ENCODE results near the gene SMIM27.

The SMIM27 gene

DNA sequence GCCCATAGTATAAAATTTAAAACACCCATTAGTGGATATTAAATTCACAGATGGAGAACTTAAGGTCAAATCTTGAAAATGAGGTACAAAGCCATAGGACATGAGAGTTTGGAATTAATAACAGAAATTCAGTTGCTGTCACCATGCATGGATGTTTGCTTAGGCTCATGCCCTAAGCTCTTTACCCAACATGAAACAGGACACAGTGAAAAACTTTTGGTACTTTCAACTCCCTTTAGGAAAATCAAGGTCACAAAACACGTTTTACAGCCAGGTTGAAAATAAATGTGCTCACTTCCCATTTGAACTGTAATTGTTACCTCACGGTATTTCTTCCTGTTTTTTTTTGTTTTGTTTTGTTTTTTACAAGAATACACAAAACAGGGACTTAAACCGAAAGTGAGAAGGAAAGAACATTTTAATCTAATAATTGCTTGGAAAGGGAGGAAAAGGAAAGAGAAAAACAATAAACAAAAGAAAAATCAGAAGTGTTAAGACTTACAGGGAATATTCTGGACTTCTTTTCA lies 6.3 kb downstream of the SMIM27 start:
- no peaks in the 10 kb centered on the region for H3K4me1 Mint-ChIP-seq
- H3K9me3 Mint-ChIP-seq = no peaks in the 10 kb centered on the region
- H3K4me3 Mint-ChIP-seq = no peak overlapping the region
- no peaks in the 10 kb centered on the region for H3K27me3 Mint-ChIP-seq (ENCODE audit: low read depth)
- H3K27ac Mint-ChIP-seq = no peak overlapping the region
- peaks cover 13% of the 10 kb centered on the region for H3K36me3 Mint-ChIP-seq (ENCODE audit: low read depth)
- TF ChIP-seq, protein P1, sequence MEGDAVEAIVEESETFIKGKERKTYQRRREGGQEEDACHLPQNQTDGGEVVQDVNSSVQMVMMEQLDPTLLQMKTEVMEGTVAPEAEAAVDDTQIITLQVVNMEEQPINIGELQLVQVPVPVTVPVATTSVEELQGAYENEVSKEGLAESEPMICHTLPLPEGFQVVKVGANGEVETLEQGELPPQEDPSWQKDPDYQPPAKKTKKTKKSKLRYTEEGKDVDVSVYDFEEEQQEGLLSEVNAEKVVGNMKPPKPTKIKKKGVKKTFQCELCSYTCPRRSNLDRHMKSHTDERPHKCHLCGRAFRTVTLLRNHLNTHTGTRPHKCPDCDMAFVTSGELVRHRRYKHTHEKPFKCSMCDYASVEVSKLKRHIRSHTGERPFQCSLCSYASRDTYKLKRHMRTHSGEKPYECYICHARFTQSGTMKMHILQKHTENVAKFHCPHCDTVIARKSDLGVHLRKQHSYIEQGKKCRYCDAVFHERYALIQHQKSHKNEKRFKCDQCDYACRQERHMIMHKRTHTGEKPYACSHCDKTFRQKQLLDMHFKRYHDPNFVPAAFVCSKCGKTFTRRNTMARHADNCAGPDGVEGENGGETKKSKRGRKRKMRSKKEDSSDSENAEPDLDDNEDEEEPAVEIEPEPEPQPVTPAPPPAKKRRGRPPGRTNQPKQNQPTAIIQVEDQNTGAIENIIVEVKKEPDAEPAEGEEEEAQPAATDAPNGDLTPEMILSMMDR (IDR thresholded peaks at IDR 0.05; ENCODE audit: unreplicated experiment in 3 of 3) = no peak

DNA sequence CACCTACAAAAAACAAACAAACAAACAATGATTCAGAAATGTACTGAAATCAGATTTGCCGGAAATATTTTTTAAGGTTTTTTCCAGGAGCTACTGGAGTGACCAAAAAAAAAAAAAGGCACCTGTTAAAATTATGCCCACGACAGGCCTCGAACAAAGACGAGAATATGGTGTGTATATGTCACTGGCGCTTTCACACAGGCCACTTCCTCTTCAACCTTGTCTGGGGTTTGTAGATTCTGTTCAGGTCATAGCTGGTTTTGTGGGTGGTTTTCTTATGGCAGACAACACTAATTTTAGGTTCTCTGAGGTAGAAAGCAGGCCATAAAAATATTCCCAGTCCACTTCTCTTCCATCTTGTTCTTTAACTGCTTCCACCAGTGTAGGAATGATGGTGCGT lies 13.8 kb downstream of the SMIM27 start:
- TF ChIP-seq, protein P1 (IDR thresholded peaks at IDR 0.05; ENCODE audit: unreplicated experiment in 3 of 3) = no peak
- Mint-ChIP-seq H3K4me1 (no peaks in the 10 kb centered on the region), H3K9me3 (no peaks in the 10 kb centered on the region), H3K27me3 (ENCODE audit: low read depth) (no peaks in the 10 kb centered on the region), H3K4me3 (no peak overlapping the region), H3K27ac (no peak overlapping the region), H3K36me3 (ENCODE audit: low read depth) (peaks cover 29% of the 10 kb centered on the region)

DNA sequence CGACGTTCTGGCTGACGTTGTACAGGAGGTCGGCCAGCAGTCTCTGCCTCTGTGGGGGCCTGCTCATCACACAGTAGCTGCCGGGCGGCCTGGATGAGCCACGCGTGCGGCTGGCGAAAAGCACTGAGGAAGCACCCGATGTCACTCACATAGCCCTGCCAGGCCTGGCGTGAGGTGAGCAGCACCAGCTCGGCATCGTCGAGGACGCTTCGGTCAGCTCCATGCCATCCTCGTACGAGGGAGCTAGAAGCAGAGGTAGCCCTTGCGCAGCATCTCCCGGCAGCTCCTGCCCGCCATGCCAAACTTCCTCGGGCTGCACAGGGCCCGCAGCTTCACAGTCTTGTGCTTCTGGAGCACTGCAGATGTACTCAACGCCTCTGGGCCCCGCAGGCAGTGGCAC lies 14.6 kb downstream of the SMIM27 start:
- no peak overlapping the region for H3K4me3 Mint-ChIP-seq
- peaks cover 29% of the 10 kb centered on the region for H3K36me3 Mint-ChIP-seq (ENCODE audit: low read depth)
- TF ChIP-seq, protein P1 (IDR thresholded peaks at IDR 0.05; ENCODE audit: unreplicated experiment in 3 of 3) = no peak
- H3K9me3 Mint-ChIP-seq = no peaks in the 10 kb centered on the region
- H3K27ac Mint-ChIP-seq = no peak overlapping the region
- no peaks in the 10 kb centered on the region for H3K27me3 Mint-ChIP-seq (ENCODE audit: low read depth)
- peaks cover 4% of the 10 kb centered on the region for H3K4me1 Mint-ChIP-seq

DNA sequence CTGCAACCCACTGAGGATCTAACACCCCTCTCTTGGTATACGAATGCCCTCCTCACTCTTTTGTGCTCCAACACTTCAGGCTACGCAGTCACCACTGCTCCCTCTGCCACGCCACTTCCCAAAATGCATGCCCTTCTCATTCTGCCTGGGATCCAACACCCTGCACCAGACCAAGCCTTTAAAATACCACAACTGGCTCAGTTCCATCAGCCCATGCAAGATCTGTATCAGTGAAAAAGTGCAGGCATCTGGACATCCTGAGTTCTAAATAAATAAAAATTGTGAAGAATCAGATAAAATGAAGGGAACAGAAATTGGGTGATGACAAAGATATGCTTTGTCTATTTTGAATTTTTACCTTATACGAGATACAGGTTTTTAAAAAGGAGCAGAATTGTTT lies 18.1 kb downstream of the SMIM27 start:
- Mint-ChIP-seq H3K4me3 (peak overlapping the region in 1 of 3 experiments; percentile 8), H3K9me3 (no peaks in the 10 kb centered on the region), H3K36me3 (ENCODE audit: low read depth) (peaks cover 29% of the 10 kb centered on the region), H3K27ac (no peak overlapping the region), H3K27me3 (ENCODE audit: low read depth) (no peaks in the 10 kb centered on the region), H3K4me1 (peaks cover 17% of the 10 kb centered on the region)
- TF ChIP-seq, protein P1 (IDR thresholded peaks at IDR 0.05; ENCODE audit: unreplicated experiment in 3 of 3) = no peak

DNA sequence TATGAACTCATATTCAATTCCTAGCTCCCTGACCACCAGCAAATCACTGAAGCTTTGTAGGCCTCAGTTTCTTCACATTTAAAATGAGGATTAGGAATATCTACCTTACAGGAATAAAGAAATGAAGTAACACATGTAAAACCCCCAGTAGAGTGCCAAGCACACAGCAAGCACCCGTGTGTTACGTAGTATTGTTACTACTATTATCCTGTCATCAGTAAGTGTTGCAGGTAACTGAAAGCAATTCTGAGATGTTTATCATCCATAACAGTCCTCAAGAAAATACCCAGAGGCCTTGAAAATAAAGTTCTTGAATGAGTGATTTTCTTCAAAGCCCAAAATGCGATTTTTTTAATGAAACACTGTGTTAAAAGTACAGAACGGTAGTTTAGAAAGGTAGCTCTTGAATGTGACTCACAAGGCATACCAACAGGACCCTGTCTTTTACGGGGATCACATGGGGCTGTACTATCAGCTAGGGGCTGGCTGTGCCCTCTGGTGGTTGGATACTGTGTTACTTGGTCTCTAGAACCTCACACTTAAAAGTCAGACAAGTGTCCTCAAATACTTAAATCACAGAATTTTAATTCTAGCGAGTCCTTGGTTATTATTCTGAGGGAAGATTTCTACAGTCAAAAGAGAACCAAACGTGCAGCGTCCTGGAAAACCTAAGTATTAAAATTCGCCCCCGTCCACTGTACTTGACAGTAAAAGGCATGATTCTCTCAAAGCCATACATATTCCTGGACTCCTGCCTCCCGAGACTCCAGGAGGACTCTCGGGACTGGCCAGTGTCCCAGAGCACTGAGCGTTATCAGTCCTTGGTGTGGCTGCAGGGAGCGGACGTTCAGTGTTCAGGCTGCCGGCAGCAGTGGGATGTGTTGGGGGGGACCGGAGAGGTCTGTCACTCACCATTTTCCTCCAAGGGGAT lies 20.1 kb downstream of the SMIM27 start:
- H3K27me3 Mint-ChIP-seq (ENCODE audit: low read depth) = no peaks in the 10 kb centered on the region
- peaks cover 17% of the 10 kb centered on the region for H3K4me1 Mint-ChIP-seq
- H3K36me3 Mint-ChIP-seq (ENCODE audit: low read depth) = peaks cover 20% of the 10 kb centered on the region
- H3K4me3 Mint-ChIP-seq = peak overlapping the region; percentile 99 to 100 (median 99)
- peak overlapping the region; percentile 92 to 99 (median 99) for H3K27ac Mint-ChIP-seq
- TF ChIP-seq, protein P1 (IDR thresholded peaks at IDR 0.05; ENCODE audit: unreplicated experiment in 3 of 3) = peak; percentile 56 to 66 (median 66)
- no peaks in the 10 kb centered on the region for H3K9me3 Mint-ChIP-seq
